Renal cortex interstitium (tissue), 11 donors: ENCODE measurements around the gene XPC. TPM values are rescaled to one million over a fixed set of nuclear protein-coding genes. Genes with fewer than 3 reads are reported as not detected.
A peak's percentile ranks its signal among the peaks of the same experiment; 100 is the strongest.

Experiments
- DNase-seq, 11 donors: peaks; one replicate each; pipeline ENCODE4 v3.0.0-alpha.2; 2013; ENCODE audit warnings: low read depth in 9 of 11, low spot score in 4 of 11; ENCODE audit errors: extremely low read depth in 1 of 11
- polyA plus RNA-seq, 3 donors: library from polyadenylated mRNA; unstranded; fragments of 120-200 nt; gene quantifications; one replicate each; pipeline ENCODE4 v1.2.1, GENCODE V29; 2013; ENCODE audit not compliant: insufficient read length in 3 of 3

XPC gene
- polyA plus RNA-seq, 3 donors: 42.7 to 60.4 (median 52.6) TPM

- no peak for DNase-seq
Observed at GRCh38 chr3:14181253-14181652, 2.9 kb upstream of the XPC start.

GRCh38 chr3:14179795-14180194 is 1.4 kb upstream of the XPC start:
- DNase-seq: no peak

- no peak for DNase-seq
Observed at GRCh38 chr3:14179114-14179465, 689 bp upstream of the XPC start.

GRCh38 chr3:14177580-14178246 is 688 bp downstream of the XPC start:
- DNase-seq: peak in 5 of 11 donors; percentile 17 to 33 (median 24)

GRCh38 chr3:14175383-14176037 is 2.9 kb downstream of the XPC start:
- no peak for DNase-seq

- no peak for DNase-seq
Observed at GRCh38 chr3:14174483-14174882, 3.9 kb downstream of the XPC start.

GRCh38 chr3:14172496-14172895 is 5.9 kb downstream of the XPC start:
- no peak for DNase-seq

GRCh38 chr3:14170531-14171159 is 7.8 kb downstream of the XPC start:
- no peak for DNase-seq

- DNase-seq: no peak
Observed at GRCh38 chr3:14169871-14170270, 8.5 kb downstream of the XPC start.

- DNase-seq: no peak
Observed at GRCh38 chr3:14169435-14169834, 9.0 kb downstream of the XPC start.

- DNase-seq: no peak
Observed at GRCh38 chr3:14166877-14167603, 11.4 kb downstream of the XPC start.

GRCh38 chr3:14162178-14162577 is 16.2 kb downstream of the XPC start:
- no peak for DNase-seq

GRCh38 chr3:14161282-14161681 is 17.1 kb downstream of the XPC start:
- DNase-seq: no peak

- DNase-seq: no peak
Observed at GRCh38 chr3:14159426-14159825, 19.0 kb downstream of the XPC start.

- no peak for DNase-seq
Observed at GRCh38 chr3:14158370-14158769, 20.0 kb downstream of the XPC start.

- no peak for DNase-seq
Observed at GRCh38 chr3:14157951-14158350, 20.4 kb downstream of the XPC start.

GRCh38 chr3:14156843-14157561 is 21.4 kb downstream of the XPC start:
- DNase-seq: no peak

GRCh38 chr3:14156201-14156600 is 22.2 kb downstream of the XPC start:
- no peak for DNase-seq

GRCh38 chr3:14154895-14155440 is 23.4 kb downstream of the XPC start:
- DNase-seq: no peak
